Activated CD4-positive, alpha-beta T cell treated with anti-CD3 and anti-CD28 coated beads, Interleukin-2, amount 50 U/mL, for 16 hours (primary cell): ENCODE measurements around the gene MDN1.
"Not testable (repeated sequence)": the region's sequence is repeated elsewhere in the genome, so short reads cannot be mapped to it uniquely, and the experiment has no call there.

Source experiments
- DNase-seq: peaks from one replicate; pipeline ENCODE4 v3.0.0-alpha.2; 2020

Gene MDN1

GRCh38 chr6:89819336-89820130 lies at the start of gene MDN1:
MDN1 (minus strand) TSS chr6:89819794; CDS start chr6:89819607, 187 bp downstream.
- peak; percentile 94 for DNase-seq

- DNase-seq, result no peak
Observed at GRCh38 chr6:89866024-89866678, 46.6 kb upstream of the MDN1 start.

- DNase-seq, result peak; percentile 4
Observed at GRCh38 chr6:89862698-89863097, 43.1 kb upstream of the MDN1 start.

- DNase-seq, result no peak
Observed at GRCh38 chr6:89862273-89862672, 42.7 kb upstream of the MDN1 start.

GRCh38 chr6:89859744-89860143 lies 40.1 kb upstream of the MDN1 start:
- DNase-seq, result peak; percentile 84

- DNase-seq, result no peak
Observed at GRCh38 chr6:89858041-89858440, 38.4 kb upstream of the MDN1 start.

GRCh38 chr6:89853068-89853467 lies 33.5 kb upstream of the MDN1 start:
- no peak for DNase-seq

- not testable (repeated sequence) for DNase-seq
Observed at GRCh38 chr6:89847513-89847912, 27.9 kb upstream of the MDN1 start.

- DNase-seq, result no peak
Observed at GRCh38 chr6:89843070-89843469, 23.5 kb upstream of the MDN1 start.

GRCh38 chr6:89842228-89842627 lies 22.6 kb upstream of the MDN1 start:
- no peak for DNase-seq

GRCh38 chr6:89840538-89840937 lies 20.9 kb upstream of the MDN1 start:
- no peak for DNase-seq

GRCh38 chr6:89836639-89837222 lies 17.1 kb upstream of the MDN1 start:
- DNase-seq, result no peak

GRCh38 chr6:89834884-89835792 lies 15.5 kb upstream of the MDN1 start:
- peak; percentile 90 for DNase-seq

- DNase-seq, result no peak
Observed at GRCh38 chr6:89830170-89830809, 10.7 kb upstream of the MDN1 start.

- peak; percentile 96 for DNase-seq
Observed at GRCh38 chr6:89829472-89830169, 10.0 kb upstream of the MDN1 start, which contains the start of gene CASP8AP2. CASP8AP2 (plus strand) TSS chr6:89829880.

- DNase-seq, result peak; percentile 20
Observed at GRCh38 chr6:89828988-89829471, 9.4 kb upstream of the MDN1 start.

GRCh38 chr6:89828475-89828987 lies 8.9 kb upstream of the MDN1 start:
- DNase-seq, result not testable (repeated sequence)

GRCh38 chr6:89826029-89826528 lies 6.5 kb upstream of the MDN1 start:
- DNase-seq, result no peak

GRCh38 chr6:89818977-89819335 lies 638 bp downstream of the MDN1 start:
- peak; percentile 28 for DNase-seq

GRCh38 chr6:89817481-89817880 lies 2.1 kb downstream of the MDN1 start:
- DNase-seq, result no peak

- not testable (repeated sequence) for DNase-seq
Observed at GRCh38 chr6:89813422-89813821, 6.2 kb downstream of the MDN1 start.
